AG20443 (cell line): ENCODE measurements around the gene KCNJ2.

Experiments
- DNase-seq: peaks from one replicate; pipeline ENCODE4 v3.0.0; 2012; ENCODE audit warnings: low spot score, mixed read lengths

KCNJ2 gene

GRCh38 chr17:70168977-70169708 is at the start of gene KCNJ2:
TSS of gene KCNJ2 (plus strand) at chr17:70169532. CDS start at chr17:70175040, 5,508 bp downstream.
- DNase-seq, result peak; percentile 95

DNA sequence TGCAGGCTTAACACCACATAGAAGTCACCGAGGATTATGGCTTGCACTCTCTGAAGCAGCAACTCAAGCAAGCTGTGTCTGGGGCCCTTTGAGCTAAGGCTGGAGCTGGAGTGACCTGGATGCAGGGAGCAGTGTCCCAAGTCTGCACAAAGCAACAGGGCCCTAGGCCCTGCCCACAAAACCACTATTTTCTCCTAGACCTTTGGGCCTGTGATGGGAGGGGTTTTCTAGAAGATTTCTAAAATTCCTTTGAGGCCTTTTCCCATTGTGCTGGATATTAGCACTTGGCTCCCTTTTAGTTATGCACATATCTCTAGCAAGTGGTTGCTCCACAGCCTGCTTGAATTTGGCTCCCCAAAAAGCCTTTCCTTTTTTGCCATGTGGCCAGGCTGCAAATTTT is 49.8 kb upstream of the KCNJ2 start:
- no peak for DNase-seq

- DNase-seq, result no peak
Measured at GRCh38 chr17:70119983-70120382, 49.3 kb upstream of the KCNJ2 start.

GRCh38 chr17:70120425-70120824 is 48.9 kb upstream of the KCNJ2 start:
- no peak for DNase-seq

DNA sequence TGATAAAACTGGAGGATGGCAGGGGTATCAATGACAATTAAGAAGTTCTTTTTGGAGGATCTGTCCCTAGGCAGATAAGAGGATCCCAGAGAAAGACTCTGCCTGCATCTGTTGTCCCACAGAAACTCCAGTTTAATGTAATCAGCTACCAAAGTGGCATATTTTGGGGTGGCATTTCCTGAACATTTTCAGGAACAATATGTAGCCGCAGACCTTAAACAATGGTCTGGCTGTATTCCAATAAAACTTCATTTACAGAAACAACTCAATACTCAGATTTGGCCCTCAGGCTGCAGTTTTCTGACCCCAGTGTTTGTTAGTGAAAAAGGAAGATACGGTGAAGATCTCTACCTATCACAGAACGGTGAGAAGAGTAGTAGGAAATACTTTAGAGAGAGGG is 48.2 kb upstream of the KCNJ2 start:
- DNase-seq, result no peak

GRCh38 chr17:70123193-70123592 is 46.1 kb upstream of the KCNJ2 start:
- no peak for DNase-seq

DNA sequence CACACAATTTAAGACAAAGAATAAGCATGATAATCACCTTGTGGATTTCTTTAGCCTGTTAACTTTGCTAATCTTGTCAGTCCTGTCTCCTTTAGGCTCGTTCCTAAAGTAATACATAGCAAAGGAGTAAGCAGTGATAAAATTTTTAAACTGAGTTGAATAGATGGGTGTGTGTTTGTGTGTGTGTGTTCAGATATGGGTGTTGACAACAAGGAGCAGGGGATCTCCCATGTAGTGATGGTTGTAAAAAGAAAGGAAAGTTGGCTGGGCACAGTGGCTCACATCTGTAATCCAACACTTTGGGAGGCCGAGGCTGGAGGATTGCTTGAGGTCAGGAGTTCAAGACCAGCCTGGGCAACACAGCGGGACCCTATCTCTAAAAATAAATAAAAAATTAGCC is 44.6 kb upstream of the KCNJ2 start:
- DNase-seq, result no peak

DNA sequence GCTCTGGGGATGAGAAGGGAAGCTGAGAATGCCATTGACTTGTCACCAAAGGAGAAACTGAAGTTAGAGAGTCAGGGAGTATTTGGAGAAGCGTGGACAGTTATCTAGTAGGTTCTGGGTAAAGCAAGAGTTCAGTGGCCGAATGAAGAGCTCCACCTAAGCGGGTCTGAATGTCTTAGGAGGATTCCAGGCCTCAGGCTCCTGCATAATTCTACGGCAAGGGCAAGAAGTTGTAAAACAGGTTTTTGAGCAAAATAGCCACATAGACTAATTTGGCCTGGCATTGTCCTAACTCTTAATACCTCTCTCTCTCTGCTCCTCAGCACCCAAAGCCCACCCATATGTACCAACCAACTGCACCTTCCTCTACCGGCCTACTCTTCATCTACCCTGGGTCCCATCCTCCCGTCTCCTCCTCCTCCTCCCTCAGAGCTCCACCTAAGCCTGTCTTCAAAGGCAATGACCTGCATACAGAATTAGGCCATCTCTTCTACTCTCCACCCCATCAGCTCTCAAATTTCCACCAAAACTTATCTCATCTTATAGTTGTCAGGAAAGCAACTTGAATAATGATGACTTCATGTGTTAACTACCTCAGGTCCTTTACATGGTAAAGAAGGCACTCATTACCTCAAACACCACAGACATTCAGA is 42.0 kb upstream of the KCNJ2 start:
- DNase-seq, result no peak

- no peak for DNase-seq
Measured at GRCh38 chr17:70128727-70129238, 40.5 kb upstream of the KCNJ2 start.

DNA sequence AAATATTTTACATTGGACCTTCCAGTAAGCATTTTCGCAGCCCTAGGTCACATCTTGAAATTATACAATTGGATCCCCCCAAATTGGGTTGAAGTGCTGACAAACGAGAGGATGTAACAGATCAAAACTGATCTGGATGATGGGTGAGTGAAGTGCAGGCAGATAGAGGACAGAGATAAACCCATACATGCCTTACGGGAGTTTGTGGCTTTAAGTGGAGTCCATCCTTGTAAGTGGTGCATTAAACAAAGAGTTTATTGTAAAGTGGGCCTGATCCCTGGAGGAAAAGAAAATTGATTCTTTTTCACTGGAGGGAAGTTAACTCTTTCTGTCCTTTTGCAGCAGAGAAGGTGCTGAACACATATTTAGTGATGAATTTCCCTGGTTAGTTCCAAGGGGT is 39.0 kb upstream of the KCNJ2 start:
- no peak for DNase-seq

DNA sequence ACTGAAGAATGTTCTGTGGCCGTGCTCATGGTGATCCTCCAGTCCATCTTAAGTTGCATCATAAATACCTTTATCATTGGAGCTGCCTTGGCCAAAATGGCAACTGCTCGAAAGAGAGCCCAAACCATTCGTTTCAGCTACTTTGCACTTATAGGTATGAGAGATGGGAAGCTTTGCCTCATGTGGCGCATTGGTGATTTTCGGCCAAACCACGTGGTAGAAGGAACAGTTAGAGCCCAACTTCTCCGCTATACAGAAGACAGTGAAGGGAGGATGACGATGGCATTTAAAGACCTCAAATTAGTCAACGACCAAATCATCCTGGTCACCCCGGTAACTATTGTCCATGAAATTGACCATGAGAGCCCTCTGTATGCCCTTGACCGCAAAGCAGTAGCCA is 36.8 kb upstream of the KCNJ2 start:
- no peak for DNase-seq

DNA sequence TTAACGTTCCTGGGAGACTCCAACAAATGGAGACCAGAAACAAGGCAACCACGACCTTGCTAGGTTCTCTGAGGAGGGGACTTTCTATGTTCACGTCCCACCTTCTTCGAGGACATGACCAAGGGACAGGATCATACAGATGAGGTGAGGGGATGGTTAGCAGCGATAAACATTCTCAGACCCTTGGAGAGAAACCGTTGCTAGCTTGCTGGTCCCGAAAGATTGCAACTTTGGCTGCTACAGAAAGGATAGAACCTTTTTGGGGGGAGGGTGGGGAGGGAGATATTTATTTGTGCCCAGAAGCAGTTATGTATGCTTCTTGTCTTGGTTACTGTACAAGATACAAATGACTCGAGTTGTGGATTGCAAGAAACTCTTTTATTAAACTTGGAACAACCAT is 35.3 kb upstream of the KCNJ2 start:
- DNase-seq, result no peak

GRCh38 chr17:70134777-70135176 is 34.6 kb upstream of the KCNJ2 start:
- no peak for DNase-seq

DNA sequence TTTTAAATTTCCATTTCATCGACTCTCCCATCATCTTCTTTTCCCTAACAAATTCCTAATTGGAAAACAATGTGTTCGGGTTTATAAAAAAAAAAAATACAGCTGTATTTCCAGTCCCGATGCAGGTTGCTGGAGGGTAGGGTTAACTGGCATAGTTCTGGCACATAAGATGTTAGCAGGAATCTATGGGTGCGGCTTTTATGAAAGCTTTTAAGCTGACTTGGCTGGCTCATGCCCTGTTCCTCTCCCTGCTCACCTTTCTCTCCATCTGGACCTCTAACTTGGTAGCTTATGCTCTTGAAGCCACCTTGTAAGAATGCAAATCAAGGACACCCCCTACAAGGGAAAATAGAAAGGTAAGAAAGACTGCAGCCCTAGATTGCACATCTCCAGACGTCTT is 33.2 kb upstream of the KCNJ2 start:
- no peak for DNase-seq

DNA sequence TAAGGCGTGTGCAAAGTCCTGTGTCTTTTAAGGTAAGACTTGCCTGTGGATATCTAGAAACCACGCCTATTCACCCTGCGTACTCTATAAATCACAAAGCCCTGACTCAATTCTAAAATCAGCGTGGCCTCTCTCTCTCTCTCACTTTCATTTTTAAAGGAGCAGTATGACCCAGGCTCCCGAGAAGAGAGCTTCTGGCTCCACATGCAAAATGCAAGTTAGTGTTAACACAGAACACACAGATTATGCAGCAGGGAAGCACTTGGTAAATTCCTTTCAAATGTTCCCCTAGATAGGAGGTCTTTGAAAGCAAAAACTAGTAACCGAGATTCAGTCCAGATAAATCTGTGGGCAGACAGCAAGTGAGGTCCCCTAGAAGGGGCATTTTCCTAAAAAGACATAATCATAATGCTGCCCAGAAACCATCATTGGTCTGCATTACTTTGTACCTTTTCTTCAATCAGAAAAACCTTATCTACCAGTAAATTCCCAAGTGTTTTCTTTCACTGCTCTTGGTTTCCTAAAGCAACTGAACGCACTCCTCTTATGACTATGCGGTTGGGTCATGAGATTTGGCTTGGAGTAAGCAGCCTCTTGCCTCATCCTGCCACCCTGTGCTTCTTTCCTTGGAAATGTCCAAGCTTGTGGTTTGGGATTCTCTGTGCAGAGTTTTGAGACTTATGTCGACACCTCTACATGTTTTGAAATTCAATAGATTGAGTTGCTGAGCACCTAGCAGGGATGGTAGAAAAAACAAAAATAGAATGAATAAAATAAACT is 31.7 kb upstream of the KCNJ2 start:
- DNase-seq, result peak; percentile 83

DNA sequence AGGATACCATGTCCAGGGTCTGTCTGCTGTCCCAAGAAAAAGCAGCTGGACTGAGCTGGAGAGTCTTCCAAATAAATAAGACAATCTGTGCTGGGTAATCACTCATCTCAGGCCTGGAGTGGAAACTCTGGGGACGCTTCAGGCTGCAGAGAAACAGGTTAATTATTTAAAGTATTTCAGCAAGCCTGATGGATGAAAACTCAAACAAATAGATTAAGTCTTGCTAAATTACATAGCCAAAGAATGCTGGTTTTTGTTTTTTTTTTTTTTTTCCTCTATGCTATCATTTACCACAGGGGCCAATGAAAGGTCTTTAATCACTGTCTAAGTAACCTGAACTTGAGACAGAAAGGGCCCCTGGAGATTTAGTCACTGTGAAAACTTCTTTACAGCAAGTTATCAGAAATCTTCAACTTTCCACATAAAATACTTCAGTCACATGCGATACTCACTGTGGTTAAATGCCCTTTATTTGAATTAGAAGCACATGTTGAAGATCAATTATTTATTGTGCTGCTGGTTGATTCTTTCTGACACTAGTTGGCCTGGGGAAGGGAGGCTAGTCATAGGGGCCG is 31.0 kb upstream of the KCNJ2 start:
- DNase-seq, result peak; percentile 33

DNA sequence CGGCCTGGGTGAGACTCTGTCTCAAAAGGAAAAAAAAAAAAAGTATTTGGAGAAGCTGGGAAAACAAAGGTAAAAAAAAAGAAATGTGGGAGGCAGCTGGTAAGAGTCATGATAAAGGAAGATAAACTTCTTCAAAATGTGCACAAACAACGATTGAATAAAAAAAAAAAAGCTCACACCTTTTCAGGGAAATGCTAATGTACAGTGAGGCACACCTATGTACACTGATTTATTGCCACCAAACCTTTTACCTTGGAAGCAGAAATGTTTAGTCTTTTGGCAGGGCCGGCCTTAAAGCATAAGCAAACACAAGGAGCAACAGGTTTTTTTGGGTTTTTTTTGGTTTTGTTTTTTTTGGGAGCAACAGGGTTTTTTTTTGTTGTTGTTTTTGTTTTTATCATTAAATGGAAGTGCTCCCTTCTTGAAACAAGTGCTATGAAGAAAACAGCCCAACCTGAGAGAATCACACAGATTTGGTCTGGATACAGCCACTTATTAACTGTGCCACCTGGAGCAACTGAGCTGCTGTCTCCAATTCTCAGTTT is 29.8 kb upstream of the KCNJ2 start:
- DNase-seq, result no peak

- DNase-seq, result peak; percentile 13
Measured at GRCh38 chr17:70144260-70144846, 25.0 kb upstream of the KCNJ2 start.

GRCh38 chr17:70153210-70153609 is 16.1 kb upstream of the KCNJ2 start:
- no peak for DNase-seq

DNA sequence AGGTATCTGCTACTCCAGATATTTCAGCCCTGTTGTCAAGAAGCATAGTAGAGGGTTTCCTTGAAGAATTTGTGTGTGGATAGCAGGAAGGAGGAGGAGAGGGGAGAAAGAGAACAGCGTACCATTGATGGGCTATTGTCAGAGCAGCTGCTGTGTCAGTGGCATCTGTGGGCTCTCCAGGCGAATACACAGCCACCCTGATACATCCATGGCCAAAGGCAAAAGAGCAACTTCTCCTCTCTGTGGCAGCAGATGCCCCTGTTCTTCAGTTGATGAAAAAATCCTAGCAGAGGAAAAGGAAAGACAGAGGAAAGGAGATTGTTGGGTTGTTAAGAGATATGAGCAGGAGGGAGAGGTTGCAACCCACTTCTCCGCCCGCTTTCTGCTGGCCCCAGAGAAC is 12.2 kb upstream of the KCNJ2 start:
- DNase-seq, result no peak

DNA sequence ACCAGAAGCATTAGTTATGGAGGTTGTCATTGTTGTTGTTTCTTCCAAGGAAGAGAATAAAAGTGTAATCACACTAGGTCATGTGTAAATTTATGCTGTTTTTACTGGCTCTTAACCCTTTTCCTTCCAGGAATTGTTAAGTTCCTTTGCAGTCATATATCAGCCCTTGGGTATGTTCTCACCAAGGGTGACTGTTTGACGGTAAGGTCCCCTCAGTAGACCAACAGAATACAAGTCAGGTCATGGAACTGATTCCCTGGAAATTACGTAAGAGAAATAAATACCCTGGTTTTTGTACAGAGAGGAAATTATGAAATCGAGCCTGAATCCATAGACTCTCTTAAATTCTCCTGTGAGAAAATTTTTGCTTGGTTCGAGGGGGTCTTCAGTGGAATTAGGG is 11.2 kb upstream of the KCNJ2 start:
- no peak for DNase-seq

DNA sequence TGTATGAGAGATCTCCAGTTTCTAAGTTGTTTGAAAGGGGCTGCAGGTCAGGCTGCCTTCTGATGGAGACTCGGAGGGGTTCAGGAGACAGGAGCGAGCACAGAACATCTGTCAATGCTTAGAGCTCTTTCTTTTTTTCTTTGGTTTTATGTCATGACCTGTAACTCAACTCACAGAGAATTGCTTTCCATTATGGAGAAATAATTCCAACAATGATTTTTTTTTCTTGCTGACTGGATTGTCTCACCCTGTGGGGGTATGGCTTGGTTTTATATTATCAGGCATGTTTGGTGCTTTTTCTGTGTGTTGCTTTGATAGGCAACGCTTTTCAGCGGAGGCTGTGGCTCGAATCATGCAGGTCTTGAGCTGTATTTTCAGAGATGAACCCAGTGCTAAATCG is 10.7 kb upstream of the KCNJ2 start:
- DNase-seq, result no peak
